ENCODE results near the gene PADI2. TPM values are rescaled to one million over a fixed set of nuclear protein-coding genes. Genes with fewer than 3 reads are reported as not detected.

The PADI2 gene
- total and polyA plus RNA-seq, 9 of the 15 experiments (the other 6 are each of a cell fraction or from before 2014, with no cell fraction given): 0.01 to 0.11 (median 0.01) TPM; not detected in 5

DNA sequence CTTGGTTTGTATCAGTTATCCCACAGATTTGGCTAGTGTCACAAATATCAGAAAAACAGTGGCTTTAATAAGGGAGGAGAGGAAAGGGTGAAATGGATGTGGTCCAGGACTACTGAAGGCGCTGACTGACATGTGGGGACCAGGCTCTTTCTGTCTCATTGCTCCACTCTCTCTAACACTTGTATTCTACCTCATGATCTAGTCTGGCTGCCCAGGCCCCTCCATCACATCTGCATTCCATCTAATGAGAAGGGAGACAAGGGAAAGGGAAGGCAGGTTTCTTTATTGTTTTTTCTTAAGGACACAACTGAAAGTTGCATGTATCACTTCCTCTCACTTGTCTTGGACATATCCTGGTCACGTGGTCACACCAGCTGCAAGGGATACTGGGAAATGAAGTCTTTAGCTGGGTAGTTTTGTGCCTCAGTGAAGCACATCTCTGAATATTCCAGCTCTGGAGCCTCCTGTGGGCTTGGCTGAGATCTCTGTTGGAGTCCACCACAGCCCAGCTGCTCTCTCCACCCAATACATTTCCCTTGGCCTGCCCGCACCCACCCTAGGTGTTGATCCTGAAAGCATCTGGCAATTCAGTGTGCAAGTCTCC lies 42.0 kb upstream of the PADI2 start (continued):
- TF ChIP-seq ZBTB49 (CRISPR knock-in tag; IDR thresholded peaks at IDR 0.05; ENCODE audit: borderline replicate concordance) (no peak), RNF2 (IDR thresholded peaks at IDR 0.05) (no peak), GTF2F1 (IDR thresholded peaks at IDR 0.05; ENCODE audit: low read depth, low read length) (no peak), ZNF695 (CRISPR knock-in tag; IDR thresholded peaks at IDR 0.05) (no peak), ETV1 (tag; conservative IDR thresholded peaks at IDR 0.05; ENCODE audit: low read depth) (no peak), REST (IDR thresholded peaks at IDR 0.05; ENCODE audit: borderline replicate concordance) (peak; percentile 33; the same call in 1 of the 2 replicates), REST (CRISPR knock-in tag; IDR thresholded peaks at IDR 0.05; ENCODE audit: low read depth) (no peak), FOS (IDR thresholded peaks at IDR 0.05; ENCODE audit: extremely low read depth, insufficient read length) (no peak), SIX5 (IDR thresholded peaks at IDR 0.05; ENCODE audit: borderline replicate concordance in 1 of 2, insufficient read depth in 1 of 2, low read depth in 1 of 2, low read length in 2 of 2) (peak; percentile 48 to 55; a peak in 3 of 4 replicates), ZNF143 (CRISPR knock-in tag; IDR thresholded peaks at IDR 0.05) (peak; percentile 73), FOXJ2 (tag; IDR thresholded peaks at IDR 0.05) (no peak), CTBP1 (IDR thresholded peaks at IDR 0.05; ENCODE audit: borderline replicate concordance) (no peak)
- TF ChIP-seq, protein P1, sequence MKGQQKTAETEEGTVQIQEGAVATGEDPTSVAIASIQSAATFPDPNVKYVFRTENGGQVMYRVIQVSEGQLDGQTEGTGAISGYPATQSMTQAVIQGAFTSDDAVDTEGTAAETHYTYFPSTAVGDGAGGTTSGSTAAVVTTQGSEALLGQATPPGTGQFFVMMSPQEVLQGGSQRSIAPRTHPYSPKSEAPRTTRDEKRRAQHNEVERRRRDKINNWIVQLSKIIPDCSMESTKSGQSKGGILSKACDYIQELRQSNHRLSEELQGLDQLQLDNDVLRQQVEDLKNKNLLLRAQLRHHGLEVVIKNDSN (CRISPR knock-in tag; IDR thresholded peaks at IDR 0.05): peak; percentile 88
- TF ChIP-seq, protein P2, sequence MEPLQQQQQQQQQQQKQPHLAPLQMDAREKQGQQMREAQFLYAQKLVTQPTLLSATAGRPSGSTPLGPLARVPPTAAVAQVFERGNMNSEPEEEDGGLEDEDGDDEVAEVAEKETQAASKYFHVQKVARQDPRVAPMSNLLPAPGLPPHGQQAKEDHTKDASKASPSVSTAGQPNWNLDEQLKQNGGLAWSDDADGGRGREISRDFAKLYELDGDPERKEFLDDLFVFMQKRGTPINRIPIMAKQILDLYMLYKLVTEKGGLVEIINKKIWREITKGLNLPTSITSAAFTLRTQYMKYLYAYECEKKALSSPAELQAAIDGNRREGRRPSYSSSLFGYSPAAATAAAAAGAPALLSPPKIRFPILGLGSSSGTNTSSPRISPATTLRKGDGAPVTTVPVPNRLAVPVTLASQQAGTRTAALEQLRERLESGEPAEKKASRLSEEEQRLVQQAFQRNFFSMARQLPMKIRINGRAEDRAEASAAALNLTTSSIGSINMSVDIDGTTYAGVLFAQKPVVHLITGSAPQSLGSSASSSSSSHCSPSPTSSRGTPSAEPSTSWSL (CRISPR knock-in tag; IDR thresholded peaks at IDR 0.05; ENCODE audit: borderline replicate concordance): no peak
